Measurements from ENCODE around the gene POLL.
"Not testable (repeated sequence)": the region's sequence is repeated elsewhere in the genome, so short reads cannot be mapped to it uniquely, and the experiment has no call there.

Gene POLL

DNA sequence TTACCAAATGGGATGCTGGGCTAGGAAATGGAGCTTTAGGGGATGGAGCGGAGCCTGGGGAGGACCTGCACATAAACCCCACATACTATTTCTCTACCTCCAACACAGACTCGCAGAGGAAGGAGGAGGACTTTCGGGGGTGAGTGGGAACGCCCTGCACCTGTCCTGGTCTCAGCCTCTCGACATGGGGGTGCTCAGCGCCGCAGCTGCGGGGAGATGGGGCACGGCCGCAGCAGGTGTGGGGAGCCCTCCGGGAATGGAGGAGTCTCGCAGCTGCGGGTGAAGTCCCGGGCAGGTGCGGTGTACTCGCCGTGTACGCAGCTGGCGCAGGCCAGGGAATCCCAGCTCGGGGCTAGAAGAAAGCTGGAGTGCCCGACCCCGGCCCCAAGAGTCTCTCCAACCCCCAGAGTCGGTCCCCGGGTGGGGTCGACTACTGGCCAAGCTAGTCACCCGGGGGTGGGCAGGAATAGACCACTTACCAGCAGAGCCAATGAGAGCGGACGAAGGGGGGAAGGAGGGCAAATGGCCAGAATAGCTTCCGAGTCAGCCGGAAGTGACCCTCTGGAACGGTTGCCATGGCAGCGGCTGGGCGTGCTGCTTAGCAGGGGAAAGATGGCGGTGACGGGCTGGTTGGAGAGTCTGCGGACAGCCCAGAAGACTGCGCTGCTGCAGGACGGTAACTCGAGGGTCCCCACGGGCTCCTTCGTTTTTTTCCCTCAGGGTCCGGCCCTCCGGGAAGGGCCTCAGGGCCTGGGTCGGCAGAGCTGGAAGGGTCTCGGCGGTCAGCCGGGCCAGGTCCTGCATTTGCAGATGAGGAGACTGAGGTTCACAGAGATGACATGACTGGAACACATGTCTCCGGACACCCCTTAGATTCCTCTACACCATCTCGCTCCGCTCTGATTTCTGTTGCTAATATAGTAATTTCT, at the start of gene POLL, which contains the start of gene DPCD:
POLL (minus strand) TSS at position 533 of the 929 bp plus-strand sequence. CDS start 897 bp downstream, outside the sequence.
DPCD (plus strand) TSS at position 597 of the 929 bp plus-strand sequence; CDS start at position 613, 16 bp downstream.
- peak; percentile 69 to 83 (median 76) for DNase-seq

DNA sequence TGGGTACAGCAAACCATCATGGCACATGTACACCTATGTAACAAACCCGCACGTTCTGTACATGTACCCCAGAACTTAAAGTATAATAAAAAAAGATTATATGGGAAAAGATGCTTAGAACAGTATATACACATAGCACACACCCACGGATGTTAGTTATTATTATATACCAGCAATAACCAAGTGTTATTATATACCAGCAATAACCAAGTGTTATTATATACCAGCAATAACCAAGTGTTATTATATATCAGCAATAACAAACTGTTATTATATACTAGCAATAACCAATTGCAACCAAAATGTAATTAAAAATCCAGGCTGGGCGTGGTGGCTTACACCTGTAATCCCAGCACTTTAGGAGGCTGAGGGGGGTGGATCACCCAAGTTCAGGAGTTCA, 45.5 kb upstream of the POLL start:
- DNase-seq: not testable (repeated sequence)

DNA sequence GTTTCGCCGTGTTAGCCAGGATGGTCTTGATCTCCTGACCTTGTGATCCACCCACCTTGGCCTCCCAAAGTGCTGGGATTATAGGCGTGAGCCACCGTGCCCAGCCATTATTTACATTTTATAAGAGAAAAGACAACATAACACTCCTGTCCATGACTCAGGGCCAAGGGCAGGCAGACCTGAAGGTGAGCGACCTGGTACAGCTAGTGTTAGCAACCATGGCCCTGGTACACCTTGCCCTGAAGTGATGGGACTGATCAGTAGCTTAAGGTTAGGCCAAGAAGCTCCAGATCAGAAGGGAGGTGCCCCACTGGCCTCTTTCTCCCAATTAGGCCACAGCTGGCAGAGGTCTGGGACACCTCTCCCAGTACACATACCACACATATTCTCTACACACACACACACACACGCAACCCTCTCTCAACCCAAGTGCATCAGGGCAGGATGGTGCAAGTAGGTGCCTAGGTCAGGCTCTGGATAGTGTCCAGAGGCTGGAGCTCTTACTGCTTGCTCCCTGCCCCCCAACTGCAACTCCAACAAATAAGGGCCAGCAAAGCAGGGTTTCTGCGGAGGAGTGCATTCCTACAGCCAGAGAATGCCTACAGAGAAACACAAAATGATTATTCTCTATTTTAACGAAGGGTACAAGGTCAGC, 43.9 kb upstream of the POLL start:
- no peak for DNase-seq

DNA sequence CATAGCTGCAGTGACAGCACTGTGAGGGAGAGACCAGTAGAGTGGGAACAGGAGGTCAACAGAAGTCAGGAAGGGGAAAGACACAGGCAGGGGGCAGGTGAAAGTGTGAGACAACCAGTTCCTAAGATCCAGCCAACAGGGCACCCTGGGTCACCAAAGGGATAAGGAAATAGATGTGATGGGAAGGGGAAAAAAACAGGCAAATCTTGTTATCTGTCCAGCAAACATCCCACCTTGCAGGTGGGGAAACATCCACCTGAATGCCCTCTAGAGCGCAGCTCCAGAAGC, 42.5 kb upstream of the POLL start:
- no peak for DNase-seq

DNA sequence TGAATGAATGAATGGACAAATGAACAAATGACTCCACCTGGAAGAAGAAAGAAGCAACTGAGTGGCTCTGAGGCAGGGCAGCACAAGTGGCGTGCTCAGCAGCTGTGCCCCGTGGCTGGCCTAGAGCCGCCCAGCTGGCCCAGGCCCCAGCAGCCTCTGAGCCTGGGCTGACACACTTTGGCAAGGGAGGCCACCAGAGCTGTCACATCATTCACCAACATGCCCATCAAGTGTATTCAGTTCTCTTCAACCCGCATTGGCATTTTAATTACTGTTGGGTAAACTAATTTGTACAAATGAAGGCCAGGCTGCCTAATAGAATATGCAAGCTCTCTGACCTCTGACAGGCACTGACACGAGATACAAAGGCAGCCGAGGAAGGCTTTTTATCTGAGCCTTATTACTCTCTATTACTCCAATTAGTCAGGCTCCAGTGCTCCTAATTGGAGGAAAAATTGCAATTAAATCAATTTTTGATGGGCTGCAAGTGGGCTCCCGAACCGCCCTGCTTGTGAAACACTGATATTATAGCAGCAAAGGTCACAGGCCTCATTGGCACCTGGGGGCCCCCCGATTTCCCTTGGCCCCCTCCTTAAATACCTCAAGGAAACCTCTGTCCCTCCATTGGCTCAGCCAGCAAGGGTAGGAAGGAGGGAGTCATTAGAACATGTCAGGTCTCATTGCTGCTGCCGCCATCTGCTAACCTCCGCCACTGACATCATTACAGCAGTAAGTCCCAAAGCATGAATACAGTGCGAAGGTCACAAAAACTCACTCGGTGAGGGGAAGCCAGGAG, 42.0 kb upstream of the POLL start:
- no peak for DNase-seq

DNA sequence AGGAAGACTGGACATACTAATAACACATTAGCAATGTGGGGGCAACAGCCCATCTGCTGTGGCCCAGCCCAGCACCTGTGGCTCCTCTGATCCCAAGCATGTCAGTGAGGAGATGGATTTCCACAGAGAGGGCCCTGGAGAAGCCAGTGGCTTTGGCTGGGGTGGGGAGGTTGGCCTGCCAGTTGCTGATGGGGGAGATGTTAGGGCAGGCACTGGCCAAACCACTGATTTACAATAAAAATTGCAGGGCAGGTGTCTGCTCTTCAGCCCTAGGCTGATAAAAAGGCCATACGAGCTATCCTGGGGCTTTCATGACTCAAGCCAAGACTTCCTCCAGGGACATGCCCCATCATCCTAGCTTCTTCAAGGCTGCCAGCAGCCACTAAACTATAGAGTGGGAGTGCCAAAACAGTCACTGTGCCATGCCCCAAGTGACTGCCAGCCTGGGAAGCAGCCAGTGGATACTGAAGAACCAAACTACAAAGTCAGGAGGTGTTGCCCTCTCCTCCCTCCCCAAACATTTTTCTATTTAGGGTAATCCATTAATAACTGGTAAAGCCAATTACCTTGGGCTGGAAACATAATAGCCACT, 37.9 kb upstream of the POLL start:
- DNase-seq: no peak

DNA sequence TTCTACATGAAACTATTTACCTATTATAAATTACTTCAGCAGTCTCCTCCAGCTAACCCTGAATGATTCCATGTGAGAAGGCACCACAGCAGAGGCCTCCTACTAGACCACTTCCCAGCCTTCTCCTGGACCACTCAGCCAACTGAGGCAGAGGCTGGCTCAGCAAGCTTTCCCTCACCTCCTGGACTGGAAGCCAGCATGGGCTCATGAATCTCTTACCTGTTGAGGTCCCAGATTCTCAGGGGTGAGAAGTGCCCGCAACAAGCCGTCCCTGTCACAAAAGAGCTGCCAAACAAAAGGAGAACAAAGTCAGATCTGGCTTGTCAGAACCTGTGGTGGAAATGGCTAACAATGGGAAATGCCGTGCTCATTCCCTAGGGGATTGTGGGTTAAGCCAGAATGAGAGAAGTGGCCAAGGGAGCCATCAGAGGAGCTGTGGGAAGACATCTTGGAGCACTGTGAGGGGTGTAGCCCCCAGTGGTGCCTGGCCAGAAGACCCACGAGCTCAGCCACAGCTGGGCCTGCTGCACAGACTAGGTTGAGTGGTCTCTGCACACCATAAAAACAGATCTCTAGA, 36.6 kb upstream of the POLL start:
- DNase-seq: no peak

DNA sequence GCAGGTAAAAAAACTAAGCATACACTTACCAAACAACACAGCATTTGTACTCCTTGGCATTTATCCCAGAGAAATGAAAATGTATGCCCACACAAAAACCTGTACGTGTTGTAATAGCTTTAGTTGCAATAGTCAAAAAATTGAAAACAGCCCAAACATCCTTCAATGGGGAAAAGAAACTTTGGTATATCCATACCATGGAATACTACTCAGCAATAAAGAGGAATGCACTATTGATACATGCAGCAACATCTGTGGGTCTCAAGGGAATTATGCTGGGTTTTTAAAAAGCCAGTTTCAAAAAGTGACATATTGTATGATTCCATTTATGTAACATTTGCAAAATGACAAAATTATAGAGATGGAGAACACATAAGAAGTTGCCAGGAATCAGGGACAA, 35.5 kb upstream of the POLL start:
- no peak for DNase-seq

DNA sequence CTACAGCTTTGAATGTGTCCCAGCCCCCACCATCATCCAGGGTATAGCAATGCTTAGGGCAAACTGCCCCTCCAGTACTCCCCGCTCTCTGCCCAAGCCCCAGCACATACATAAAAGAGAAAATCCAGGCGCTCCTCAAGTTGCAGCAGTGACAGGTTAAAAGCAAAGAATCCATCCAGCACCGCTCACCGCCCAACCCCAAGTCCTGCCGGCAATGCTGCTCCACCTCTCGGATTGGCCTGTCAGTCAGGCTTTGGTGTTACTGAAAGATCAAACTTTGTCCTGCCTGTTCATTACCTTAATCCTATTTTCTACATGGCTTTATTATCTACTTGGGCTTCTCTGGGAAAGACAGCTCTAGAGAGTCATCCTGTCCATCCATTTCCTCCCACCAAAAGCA, 31.9 kb upstream of the POLL start:
- DNase-seq: no peak

DNA sequence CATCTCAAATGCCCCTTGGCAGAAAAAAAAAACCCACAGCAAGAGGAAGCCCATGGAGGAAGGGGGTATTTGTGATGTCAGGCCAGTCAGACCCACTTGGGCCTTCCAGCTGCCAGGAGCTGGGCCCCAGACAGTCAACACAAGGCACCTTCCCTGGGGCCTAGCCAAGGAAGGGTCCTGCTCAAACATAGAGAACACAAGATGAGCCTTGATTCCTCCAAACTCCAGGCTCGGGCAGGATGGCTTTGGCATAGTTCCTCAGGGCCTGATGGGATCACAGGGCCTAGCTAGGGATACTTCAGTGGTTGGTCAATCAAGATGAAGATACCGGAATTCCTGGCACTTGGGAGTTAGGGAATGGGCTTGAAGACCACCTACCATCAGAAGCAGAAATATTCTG, 30.8 kb upstream of the POLL start:
- no peak for DNase-seq

DNA sequence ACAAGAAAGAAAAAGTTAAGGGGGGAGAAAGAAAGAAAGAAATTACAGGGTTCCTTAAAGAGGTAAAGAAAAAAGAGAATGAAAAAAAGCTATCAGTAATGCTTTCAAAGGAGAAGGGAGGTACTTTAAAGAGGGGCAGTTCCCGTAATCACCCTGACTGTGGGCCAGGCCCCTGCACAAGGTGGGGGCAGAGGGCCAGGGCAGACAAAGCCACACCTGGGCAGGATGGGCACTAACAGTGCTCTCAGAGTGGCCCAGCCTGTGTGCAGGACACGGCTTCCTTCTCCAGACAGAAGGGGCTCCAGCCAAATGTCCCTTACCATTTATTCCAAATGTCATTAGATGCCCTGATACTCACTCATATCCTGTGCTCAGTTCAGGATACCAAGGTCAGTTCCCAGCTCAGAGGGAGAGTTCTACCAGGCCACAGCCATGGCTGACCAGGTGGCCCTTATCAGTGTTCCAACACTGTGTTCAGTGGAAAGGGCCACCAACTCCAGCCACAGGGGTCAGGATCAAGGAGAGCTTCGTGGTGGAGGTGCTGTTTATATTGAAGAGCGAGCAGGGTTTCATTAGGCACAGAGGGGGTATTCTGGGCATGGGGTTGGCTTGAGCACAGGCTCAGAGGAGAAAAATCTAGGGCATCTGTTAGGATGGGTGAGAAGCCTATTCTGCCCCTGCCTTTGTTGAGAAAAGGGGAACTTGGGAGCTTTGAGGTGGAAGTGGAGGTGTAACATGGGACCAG, 29.9 kb upstream of the POLL start:
- no peak for DNase-seq

DNA sequence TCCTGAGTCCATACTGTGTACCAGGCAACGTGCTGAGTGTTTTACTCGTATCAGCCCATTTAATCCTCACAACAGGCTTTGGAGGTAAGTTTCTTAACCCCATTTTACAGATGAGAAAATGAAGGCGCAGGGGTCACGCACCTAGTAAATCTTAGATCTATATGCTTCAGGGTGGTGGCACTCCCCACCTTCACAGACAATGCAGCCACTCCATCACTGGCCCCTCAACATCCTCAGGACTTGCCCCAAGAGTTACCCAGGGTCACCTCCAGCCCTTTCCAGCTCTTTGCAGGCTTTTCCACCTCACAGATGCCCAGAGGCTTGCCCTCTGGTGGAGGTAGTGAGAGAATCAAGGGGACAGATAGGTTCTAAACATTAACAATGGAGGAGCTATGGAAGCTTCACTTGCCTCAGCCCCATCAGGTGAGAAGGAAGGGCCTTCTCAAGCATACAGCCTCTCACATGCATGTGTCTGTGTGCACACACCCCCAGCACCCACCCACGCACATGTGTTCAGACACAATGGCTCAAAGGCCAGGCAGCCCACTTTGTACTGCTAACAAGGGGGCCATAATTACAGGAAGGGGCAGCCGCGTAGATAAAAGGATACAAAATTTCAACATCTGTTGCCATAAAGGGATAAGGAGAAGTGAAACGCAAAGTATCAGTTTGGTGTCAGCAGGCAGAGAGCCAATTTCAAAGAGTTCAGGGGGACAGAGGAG, 29.2 kb upstream of the POLL start:
- no peak for DNase-seq

DNA sequence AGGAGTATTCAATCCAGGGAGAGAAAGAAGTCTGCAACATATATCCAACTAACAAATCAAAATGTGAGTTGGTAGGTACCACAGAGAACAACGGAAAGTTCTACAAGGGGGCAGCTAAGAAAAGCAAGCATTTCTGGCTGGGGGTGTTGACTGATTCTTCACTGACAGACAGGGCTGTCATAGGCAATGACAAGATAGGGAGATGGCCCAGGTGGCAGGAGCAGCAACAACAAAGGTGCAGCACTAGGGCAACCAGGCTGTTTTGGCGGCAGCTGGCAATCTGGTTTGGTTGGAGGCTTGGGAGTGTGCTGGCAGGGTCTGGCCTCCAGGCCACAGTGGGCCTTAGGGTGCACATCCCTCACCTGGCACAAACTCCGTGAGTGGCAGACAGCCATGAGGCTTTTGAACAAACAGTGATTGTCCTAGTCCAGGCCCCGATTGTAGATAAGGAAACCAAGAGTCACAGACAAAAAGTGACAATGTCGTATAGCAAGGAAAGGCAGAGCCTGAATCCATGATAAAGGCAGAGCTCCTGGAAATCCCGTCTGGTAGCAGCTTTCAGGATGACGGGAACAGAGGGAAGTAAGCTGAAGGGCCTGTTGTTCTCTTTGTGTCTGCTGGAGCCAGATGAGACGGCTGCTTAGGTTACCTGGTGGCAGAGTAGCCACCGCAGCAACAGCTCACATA, 28.5 kb upstream of the POLL start:
- no peak for DNase-seq

DNA sequence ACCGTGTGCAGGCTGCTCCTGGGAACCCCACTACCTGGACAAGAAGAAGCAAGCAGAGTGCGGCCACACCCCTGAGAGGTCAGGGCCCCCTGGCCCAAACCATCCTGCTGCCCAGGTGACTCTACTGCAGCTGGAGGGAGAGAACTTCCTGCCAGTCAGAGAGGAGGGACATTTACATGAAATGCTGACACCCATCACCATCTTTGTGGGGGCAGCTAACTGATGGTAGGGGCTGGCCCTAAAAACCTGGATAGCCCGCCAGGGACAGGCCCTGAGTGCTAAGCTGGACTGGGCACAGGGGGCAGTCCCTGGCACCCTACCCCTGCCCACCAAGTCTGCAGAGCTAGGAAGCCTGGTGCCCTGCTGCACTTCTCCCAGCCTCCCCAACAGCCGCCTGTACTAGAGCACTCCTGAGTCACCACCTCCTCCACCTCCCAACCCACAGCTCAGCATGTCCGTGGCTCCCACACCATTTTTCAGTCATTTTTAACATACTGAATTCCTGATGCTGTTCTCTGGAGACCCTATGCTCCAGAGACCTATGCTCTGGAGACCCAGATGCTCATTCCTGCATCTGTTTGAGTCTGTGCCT, 27.6 kb upstream of the POLL start:
- no peak for DNase-seq

DNA sequence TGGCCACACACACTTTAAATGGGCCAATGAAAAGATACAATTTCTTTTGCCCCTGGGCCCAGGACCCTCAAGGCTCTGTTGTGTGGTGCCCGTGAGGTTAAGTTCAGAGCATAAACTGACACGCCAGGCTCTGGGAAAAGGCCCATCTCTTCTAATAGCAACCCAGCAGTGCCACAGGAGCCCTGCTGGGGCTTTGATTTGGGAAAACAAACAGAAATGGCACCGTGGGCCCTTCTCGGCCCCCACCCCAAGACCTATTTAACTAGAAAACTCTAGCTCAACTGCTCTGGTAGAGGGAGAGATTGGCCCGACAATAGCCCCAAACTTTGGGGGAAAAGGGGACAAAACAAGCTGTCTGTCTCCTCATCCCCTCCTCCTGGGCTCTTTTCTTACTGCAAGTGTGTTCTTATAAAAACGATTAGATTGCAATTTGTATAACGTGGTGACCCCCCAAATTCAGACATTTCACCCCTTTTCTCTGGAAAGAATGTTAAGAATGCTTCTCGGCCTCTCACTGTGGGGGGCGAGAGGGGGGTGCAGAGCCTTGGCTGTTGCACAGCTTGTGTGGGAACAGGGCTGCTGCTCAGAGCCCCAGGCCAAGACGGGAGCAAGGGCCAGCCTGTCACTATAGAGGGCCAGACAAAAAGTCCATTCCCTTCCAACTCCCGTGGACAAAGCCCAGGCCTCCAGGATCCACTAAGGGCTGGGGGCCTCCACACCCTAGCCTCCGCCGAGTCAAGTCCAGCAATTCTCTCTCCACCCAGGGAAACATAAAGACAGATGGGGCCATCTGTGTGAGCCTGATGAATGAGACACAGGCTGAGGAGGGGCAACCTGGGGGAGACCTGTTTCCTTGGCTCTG, 26.8 kb upstream of the POLL start:
- DNase-seq: no peak

DNA sequence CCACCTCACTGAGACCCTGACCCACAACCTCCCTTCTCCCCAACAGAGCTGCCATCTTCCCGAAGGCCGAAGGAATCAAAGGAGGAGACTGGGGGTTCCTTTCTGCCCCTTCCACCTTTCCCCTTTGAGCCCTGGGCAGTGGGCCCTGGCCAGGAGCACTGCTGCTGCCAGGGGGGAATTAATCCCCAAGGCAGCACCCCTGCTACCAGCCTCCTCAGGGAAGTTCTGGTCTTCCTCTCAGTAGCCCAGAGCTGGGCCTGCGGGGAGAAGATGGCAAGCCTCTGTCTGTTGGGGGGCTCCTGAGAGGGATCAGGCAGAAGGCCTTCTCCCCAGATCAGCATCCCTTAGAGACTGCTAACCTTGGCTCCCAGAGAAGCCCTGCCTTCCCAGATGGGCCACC, 25.6 kb upstream of the POLL start:
- DNase-seq: no peak

DNA sequence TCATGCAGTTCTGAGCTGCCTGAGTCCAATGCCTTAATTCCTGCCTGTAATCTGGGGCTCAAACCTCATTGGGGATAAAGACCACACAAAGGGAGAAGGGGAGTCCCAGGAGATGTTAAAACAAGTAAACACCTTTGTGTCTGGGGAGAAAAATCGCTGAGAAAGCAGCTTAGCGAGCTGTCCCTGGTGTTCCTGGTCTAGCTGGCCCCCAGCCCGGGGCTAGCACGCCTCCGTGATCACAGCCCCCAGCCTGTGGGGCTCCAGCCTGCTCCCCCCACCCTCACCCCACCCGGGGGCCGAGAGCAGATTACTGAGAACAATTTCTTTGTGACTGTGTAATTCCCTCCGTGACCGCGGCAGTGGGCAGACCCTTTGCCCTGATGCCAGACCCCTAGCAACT, 24.8 kb upstream of the POLL start:
- DNase-seq: no peak

DNA sequence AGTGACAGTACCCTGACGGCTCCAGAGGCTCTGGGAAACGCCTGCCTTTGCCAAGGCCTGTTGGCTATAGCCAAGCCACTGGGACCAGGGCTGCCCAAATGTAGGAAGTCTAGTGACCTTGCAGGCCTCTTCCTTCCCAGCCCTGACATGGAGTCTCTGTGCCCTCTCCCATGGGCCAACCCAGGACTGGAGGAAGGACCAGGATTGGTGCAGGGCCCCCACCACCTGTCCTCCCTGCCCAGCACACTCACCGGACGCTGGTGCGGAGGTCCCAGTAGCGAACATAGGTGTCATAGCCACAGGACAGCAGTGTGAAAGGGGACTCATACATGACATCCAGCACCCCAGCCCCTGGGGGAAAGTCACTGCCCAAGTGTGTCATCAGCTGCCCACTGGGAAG, 24.0 kb upstream of the POLL start:
- no peak for DNase-seq

All from activated naive CD4-positive, alpha-beta T cell (primary cell).